ENCODE results near the gene FN1. TPM values are rescaled to one million over a fixed set of nuclear protein-coding genes. Genes with fewer than 3 reads are reported as not detected.

FN1 gene
- total and polyA plus RNA-seq, 2 donors (not counting 3 experiments of a cell fraction or from before 2014, with no cell fraction given): 3,221 to 3,740 TPM

- BruUV-seq (replicated peaks): no TSS peak
- FAIRE-seq: no peak
- H4K20me1 ChIP-seq (replicated peaks; ENCODE audit: control insufficient read depth, extremely low read depth, insufficient read depth, low read length): no peaks in the 10 kb centered on the region
- no peak overlapping the region for H3K27ac ChIP-seq (ENCODE audit: insufficient read depth, low read depth, low read length)
- ChIA-PET POLR2A (no interaction called here), CTCF (interaction anchor here (1.1 to 3.1 kb wide), 2 partner anchors 510 to 519 kb away, joined by 4 to 30 read pairs; no protein-coding TSS in a partner anchor)
- H3K9ac ChIP-seq (replicated peaks; ENCODE audit: extremely low read depth, insufficient read depth, low read length): no peak overlapping the region
- no peaks in the 10 kb centered on the region for H3K9me3 ChIP-seq (replicated peaks; ENCODE audit: control insufficient read depth, insufficient read depth, low read length)
- no peak for DNase-seq (ENCODE audit: low read depth, low spot score)
- TF ChIP-seq MYC (IDR thresholded peaks at IDR 0.05; ENCODE audit: low read depth, low read length) (no peak), JUN (IDR thresholded peaks at IDR 0.05; ENCODE audit: borderline replicate concordance, insufficient read depth, insufficient read length, low read depth) (no peak), CTCF (IDR thresholded peaks at IDR 0.05; ENCODE audit: extremely low read depth in 1 of 2, insufficient read depth in 1 of 2, low read depth in 1 of 2, low read length in 2 of 2) (no peak), GATA2 (IDR thresholded peaks at IDR 0.05; ENCODE audit: insufficient read depth, insufficient read length, low read depth, low read length) (no peak), POLR2AphosphoS5 (IDR thresholded peaks at IDR 0.05; ENCODE audit: insufficient read depth, low read depth, low read length) (no peak), POLR2A (IDR thresholded peaks at IDR 0.05; ENCODE audit: low read depth, low read length) (no peak), MAX (IDR thresholded peaks at IDR 0.05; ENCODE audit: insufficient read depth, insufficient read length) (no peak)
- H3K4me1 ChIP-seq (ENCODE audit: control insufficient read depth, extremely low read depth, insufficient read depth, low read length): peaks cover 35% of the 10 kb centered on the region
- no peak overlapping the region for H2AFZ ChIP-seq (ENCODE audit: low read depth, low read length)
- dilution Hi-C loops (cut with MboI; ENCODE audit: extremely low pct_ligation_motif_present, low sequenced_read_pairs): no loop called here
- peaks cover 7% of the 10 kb centered on the region for H3K79me2 ChIP-seq (ENCODE audit: control insufficient read depth, insufficient read depth, low read length)
- H3K27me3 ChIP-seq (ENCODE audit: control insufficient read depth in 2 of 2, insufficient read depth in 2 of 2, low read length in 2 of 2): no peaks in the 10 kb centered on the region
- intact Hi-C loops (cut with micrococcal nuclease): loop anchor here (1.0 kb wide), 1 partner anchor 11 kb away; no protein-coding TSS in a partner anchor
- H3K36me3 ChIP-seq (ENCODE audit: control insufficient read depth in 2 of 2, extremely low read depth in 1 of 2, insufficient read depth in 2 of 2, low read length in 2 of 2): peaks cover 35 to 65% of the 10 kb centered on the region in 2 experiments
- no peak overlapping the region for H3K4me3 ChIP-seq (replicated peaks in 1 of 3; ENCODE audit: insufficient read depth in 1 of 3, low read depth in 1 of 3, low read length in 3 of 3)
- no peaks in the 10 kb centered on the region for H3K9me1 ChIP-seq (replicated peaks; ENCODE audit: control insufficient read depth, extremely low read depth, insufficient read depth, low read length)
- H3K4me2 ChIP-seq (ENCODE audit: insufficient read depth, low read length): no peak overlapping the region
Observed at GRCh38 chr2:215411941-215412743, 23.7 kb downstream of the FN1 start.

Measured in endothelial cell of umbilical vein (primary cell).